HL-60 (cell line): ENCODE results near the gene XRN2.

Source experiments
- CTCF ChIP-seq: IDR thresholded peaks from one replicate; pipeline ENCODE4 v1.5.1; 2011; ENCODE audit warnings: low read length, control low read depth, inconsistent platforms; ENCODE audit not compliant: insufficient read depth
- REST ChIP-seq: IDR thresholded peaks from 2 replicates; pipeline ENCODE4 v1.6.1; 2012; ENCODE audit warnings: low read depth; ENCODE audit not compliant: insufficient replicate concordance

- TF ChIP-seq CTCF (no peak), REST (no peak)
Observed at GRCh38 chr20:21265261-21266190, 37.6 kb upstream of the XRN2 start.
